ENCODE data around the gene SLC35E4.
A peak's percentile ranks its signal among the peaks of the same experiment; 100 is the strongest.
"Not testable (repeated sequence)": the region's sequence is repeated elsewhere in the genome, so short reads cannot be mapped to it uniquely, and the experiment has no call there.

SLC35E4 gene

GRCh38 chr22:30652852-30653251, 17.3 kb downstream of the SLC35E4 start:
- no peak for DNase-seq (ENCODE audit: low read depth)

- DNase-seq (ENCODE audit: low read depth) = no peak
Measured at GRCh38 chr22:30654361-30654760, 18.8 kb downstream of the SLC35E4 start.

GRCh38 chr22:30655532-30655931, 20.0 kb downstream of the SLC35E4 start:
- DNase-seq (ENCODE audit: low read depth) = no peak

- no peak for DNase-seq (ENCODE audit: low read depth)
Measured at GRCh38 chr22:30662040-30662439, 26.5 kb downstream of the SLC35E4 start.

- no peak for DNase-seq (ENCODE audit: low read depth)
Measured at GRCh38 chr22:30664798-30665197, 29.2 kb downstream of the SLC35E4 start.

- no peak for DNase-seq (ENCODE audit: low read depth)
Measured at GRCh38 chr22:30665266-30665665, 29.7 kb downstream of the SLC35E4 start.

- no peak for DNase-seq (ENCODE audit: low read depth)
Measured at GRCh38 chr22:30665786-30666185, 30.2 kb downstream of the SLC35E4 start.

- DNase-seq (ENCODE audit: low read depth) = no peak
Measured at GRCh38 chr22:30667107-30667493, 31.5 kb downstream of the SLC35E4 start.

GRCh38 chr22:30667494-30668385, 32.2 kb downstream of the SLC35E4 start, which contains the start of gene DUSP18:
Gene DUSP18, minus strand, starts transcription at chr22:30667875. Its CDS starts 3,872 bp downstream, at chr22:30664003.
- DNase-seq (ENCODE audit: low read depth) = peak; percentile 82

- no peak for DNase-seq (ENCODE audit: low read depth)
Measured at GRCh38 chr22:30668386-30668710, 32.8 kb downstream of the SLC35E4 start.

- no peak for DNase-seq (ENCODE audit: low read depth)
Measured at GRCh38 chr22:30671071-30671470, 35.5 kb downstream of the SLC35E4 start.

- DNase-seq (ENCODE audit: low read depth) = no peak
Measured at GRCh38 chr22:30673136-30673535, 37.6 kb downstream of the SLC35E4 start.

GRCh38 chr22:30674482-30674881, 38.9 kb downstream of the SLC35E4 start:
- no peak for DNase-seq (ENCODE audit: low read depth)

- no peak for DNase-seq (ENCODE audit: low read depth)
Measured at GRCh38 chr22:30675436-30675835, 39.9 kb downstream of the SLC35E4 start.

- DNase-seq (ENCODE audit: low read depth) = not testable (repeated sequence)
Measured at GRCh38 chr22:30676565-30676964, 41.0 kb downstream of the SLC35E4 start.

GRCh38 chr22:30679895-30680690, 44.5 kb downstream of the SLC35E4 start:
- DNase-seq (ENCODE audit: low read depth) = not testable (repeated sequence)

GRCh38 chr22:30680991-30681770, 45.6 kb downstream of the SLC35E4 start:
- no peak for DNase-seq (ENCODE audit: low read depth)

GRCh38 chr22:30681831-30682230, 46.2 kb downstream of the SLC35E4 start:
- DNase-seq (ENCODE audit: low read depth) = no peak

- DNase-seq (ENCODE audit: low read depth) = no peak
Measured at GRCh38 chr22:30685178-30685577, 49.6 kb downstream of the SLC35E4 start.

GRCh38 chr22:30687358-30687757, 51.8 kb downstream of the SLC35E4 start:
- no peak for DNase-seq (ENCODE audit: low read depth)

- DNase-seq (ENCODE audit: low read depth) = no peak
Measured at GRCh38 chr22:30689622-30690021, 54.0 kb downstream of the SLC35E4 start.

GRCh38 chr22:30691204-30691603, 55.6 kb downstream of the SLC35E4 start:
- DNase-seq (ENCODE audit: low read depth) = no peak
